HG03045 (cell line): ENCODE measurements around the gene C11orf54.

ENCODE experiments used
- ATAC-seq: cut with Tn5 transposase; IDR thresholded peaks from one replicate; pipeline ENCODE4 v1.9.1; 2021; ENCODE audit warnings: mild to moderate bottlenecking, moderate library complexity; ENCODE audit not compliant: unreplicated experiment

C11orf54 gene

DNA sequence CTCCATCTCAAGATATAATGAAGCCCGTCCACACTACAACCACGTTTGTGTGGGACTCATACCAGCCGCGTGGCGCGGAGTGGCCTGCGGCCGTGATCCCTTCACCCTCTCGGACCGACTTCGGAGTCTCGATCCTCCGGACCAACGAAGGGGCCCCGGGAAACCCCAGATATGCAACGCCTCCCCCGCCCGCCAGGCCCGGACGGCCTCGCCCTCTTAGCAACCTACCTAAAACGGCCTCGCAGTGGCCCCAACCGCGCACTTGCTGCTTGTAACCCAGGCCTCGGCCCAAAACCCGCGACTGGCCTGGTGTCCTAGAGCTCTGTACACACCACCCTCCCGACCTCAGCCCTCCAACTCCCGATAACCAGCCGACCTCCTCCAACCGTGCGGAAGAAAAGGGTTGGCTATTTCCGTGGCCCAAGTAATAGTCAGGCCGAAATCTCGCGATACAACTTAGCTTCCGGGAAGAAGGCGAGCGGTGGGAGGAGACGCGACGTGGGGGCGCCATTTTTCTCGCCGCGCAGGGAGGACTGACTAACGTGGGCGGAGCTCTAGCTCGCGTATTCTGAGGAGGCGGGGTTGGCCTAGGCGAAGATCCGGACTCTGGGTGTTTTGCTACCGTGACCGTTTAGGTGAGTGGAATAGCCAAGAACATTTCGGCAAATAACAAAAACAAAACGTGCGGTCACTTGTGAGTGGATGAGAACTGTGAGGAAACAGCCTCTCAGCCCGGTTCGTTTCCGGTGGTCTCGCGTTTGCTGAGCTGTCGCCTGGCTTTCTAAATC lies at the start of gene C11orf54, which contains the start of gene TAF1D:
TSS of gene C11orf54 (plus strand) at position 579 of the 788 bp plus-strand sequence. CDS start 5,722 bp downstream, outside the sequence.
TSS of gene TAF1D (minus strand) at position 402 of the 788 bp plus-strand sequence. CDS start 2,191 bp downstream, outside the sequence.
- peak; percentile 86 for ATAC-seq

GRCh38 chr11:93694109-93694508 lies 47.4 kb upstream of the C11orf54 start:
- no peak for ATAC-seq

- no peak for ATAC-seq
Measured at GRCh38 chr11:93694557-93694956, 46.9 kb upstream of the C11orf54 start.

DNA sequence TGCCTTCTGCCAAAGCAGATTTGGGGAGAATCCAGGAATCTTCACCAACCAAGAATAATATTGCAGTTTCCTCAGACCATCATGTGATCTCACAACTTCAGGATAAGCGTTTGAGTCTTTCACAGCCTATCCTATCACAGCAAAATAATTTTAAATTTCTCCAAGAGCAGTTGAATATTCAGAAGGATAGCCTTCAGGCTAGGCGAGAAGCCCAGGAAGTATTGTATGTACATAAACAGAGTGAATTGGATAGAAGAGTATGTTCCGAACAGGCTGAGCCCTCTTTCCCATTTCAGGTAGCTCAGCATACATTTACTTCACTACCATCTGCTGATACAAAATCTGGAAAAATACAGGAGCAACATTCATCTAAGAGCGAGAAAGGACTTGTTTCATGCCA lies 43.9 kb upstream of the C11orf54 start:
- no peak for ATAC-seq

DNA sequence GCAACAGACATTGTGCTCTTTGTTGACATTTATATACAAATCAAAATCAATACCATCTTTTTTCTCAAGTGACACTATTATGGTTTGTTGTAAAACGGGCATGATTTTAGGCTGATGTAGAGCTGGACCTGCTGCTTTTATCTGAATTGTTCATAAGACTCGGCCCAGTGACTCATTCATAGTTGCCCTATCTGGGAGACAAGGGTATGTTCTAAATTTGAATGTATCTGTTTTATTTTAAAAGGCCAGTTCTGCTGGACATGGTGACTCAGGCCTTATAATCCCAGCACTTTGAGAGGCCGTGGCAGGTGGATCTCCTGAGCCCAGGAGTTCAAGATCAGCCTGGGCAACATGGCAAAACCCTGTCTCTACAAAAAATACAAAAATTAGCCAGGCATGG lies 40.6 kb upstream of the C11orf54 start:
- ATAC-seq = no peak

DNA sequence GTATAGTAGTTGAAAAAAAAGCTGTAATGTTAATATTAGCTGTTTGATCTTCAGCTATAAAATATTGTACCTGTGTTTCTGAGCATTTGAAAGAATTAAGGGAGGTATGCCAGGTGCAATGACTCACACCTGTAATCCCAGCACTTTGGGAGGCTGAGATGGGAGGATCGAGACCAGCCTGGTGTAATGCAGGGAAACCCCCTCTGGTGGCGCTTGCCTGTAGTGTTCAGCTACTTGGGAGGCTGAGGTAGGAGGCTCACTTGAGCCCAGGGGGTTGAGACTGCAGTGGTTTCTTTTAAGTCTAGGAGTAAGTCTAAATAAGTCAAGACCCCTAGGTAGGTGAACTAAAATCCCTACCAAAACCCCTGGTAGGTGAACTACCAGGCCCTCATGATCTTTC lies 37.2 kb upstream of the C11orf54 start:
- no peak for ATAC-seq

DNA sequence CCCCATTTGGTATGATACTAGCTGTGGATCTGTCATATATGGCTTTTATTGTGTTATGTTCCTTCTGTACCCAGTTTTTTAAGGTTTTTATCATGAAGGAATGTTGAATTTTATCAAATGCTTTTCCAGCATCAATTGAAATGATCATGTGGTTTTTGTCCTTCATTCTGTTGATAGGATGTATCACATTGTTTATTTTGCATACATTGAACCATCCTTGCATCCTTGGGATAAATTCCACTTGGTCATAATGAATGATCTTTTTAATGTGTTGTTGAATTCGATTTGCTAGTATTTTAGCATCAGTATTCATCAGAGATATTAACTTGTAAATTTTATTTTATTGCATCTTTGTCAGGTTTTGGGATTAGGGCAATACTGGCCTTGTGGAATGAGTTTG lies 31.2 kb upstream of the C11orf54 start:
- ATAC-seq = no peak

- no peak for ATAC-seq
Measured at GRCh38 chr11:93712678-93713077, 28.8 kb upstream of the C11orf54 start.

- no peak for ATAC-seq
Measured at GRCh38 chr11:93715797-93716396, 25.6 kb upstream of the C11orf54 start.

GRCh38 chr11:93717501-93717900 lies 24.0 kb upstream of the C11orf54 start:
- ATAC-seq = no peak

DNA sequence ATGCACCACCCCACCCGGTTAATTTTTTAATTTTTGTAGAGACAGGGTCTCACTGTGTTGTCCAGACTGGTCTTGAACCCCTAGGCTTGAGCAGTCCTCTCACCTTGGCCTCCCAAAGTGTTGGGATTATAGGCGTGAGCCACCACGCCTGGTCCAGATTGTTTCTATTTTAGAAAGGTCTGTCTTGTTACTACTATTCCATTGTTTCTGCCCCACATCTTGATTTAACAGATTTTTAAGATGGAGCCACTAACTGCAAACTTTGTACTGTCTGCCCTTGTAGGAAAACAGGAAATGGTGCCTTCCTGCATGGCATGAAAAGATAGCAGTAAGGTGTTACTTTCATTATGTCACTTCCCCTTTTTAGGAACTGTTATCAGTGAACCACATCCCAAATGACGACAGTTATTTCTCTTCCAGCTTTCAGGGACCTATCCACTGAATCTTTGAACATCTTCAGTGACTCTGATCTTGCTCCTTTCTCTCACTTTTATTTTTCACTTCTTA lies 23.4 kb upstream of the C11orf54 start:
- peak; percentile 73 for ATAC-seq

- no peak for ATAC-seq
Measured at GRCh38 chr11:93719310-93719709, 22.2 kb upstream of the C11orf54 start.

DNA sequence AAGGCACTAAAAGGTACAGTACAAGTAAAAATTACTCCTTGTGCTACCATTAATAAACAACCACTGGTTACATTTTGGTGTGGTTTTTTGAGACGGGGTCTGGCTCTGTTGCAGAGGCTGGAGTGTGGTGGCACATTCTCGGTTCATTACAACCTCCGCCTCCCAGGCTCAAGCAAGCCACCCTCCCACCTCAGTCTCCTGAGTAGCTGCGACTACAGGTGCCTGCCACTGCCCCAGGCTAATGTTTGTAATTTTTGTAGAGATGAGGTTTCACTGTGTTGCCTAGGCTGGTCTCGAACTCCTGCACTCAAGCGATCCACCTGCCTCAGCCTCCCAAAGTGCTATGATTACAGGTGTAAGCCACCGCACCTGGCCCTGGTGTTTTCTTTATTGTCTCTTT lies 20.9 kb upstream of the C11orf54 start:
- ATAC-seq = no peak

DNA sequence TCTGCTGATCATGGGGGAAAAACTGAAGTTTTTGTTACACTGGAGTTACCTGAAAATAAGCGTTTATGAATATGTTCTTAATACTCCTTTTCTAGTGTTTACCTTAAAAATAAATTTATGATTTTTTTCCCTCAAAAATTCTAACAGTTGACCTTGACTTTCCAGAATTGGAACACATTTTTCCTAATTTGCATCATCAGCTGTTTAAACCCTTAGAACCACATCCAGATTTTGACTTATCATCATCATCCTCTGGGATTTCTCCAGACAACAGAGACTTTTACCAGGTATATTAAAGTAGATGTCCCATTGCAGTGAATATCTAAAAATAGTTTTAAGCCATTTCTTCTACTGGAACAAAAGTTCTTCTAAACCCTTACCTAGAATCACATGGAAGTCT lies 17.4 kb upstream of the C11orf54 start:
- no peak for ATAC-seq

DNA sequence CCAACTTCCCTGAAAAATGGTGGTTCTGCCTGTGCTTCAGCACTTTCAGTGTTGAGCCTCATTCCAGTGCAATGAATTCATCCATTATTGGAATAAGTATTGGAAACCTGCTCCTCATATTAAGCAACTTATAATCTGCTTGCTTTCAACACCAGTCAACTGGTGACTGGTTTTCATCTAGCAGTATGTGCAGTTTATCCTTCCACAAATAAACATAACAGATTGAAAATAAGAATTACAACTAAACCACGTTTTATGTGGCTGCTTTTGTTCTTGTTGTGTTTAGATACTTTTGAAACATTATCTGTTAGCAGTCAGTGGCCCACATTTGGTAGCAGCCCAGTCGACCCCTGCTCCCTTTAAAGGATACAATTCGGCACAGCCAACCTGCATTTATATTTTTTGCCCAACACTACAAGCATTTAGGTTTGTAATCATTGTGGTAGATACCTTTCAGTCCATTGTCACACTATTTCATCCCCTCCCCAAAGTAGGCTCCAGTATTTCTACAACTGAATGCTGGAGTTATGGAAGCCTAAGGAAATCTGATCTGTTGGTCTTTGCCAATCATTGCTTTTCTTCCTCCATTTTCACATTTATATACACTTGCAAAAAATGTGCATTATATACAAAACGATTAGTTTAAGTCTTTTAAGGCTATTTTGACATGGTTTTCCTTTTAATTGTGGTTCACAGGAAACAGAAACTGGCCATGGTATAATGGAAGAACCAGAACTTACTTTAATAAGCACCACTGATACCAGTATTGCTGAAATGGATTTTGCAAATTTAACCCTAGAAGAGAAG lies 13.3 kb upstream of the C11orf54 start:
- ATAC-seq = no peak

DNA sequence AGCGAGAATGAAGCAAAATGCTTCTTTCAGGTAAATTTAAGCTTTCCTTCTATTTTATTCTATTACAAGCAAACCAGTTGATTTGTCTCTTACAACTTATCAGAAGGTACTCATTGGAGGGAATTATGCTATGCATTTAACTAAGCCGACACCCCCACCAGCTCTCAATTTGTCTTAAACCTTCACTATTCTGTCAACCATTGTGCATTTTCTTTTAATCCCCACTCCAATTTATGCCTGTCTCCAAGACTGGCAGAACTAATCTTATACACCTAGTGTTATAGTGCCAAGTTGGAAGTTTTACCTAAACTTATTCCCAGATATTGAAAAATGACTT lies 12.7 kb upstream of the C11orf54 start:
- no peak for ATAC-seq

DNA sequence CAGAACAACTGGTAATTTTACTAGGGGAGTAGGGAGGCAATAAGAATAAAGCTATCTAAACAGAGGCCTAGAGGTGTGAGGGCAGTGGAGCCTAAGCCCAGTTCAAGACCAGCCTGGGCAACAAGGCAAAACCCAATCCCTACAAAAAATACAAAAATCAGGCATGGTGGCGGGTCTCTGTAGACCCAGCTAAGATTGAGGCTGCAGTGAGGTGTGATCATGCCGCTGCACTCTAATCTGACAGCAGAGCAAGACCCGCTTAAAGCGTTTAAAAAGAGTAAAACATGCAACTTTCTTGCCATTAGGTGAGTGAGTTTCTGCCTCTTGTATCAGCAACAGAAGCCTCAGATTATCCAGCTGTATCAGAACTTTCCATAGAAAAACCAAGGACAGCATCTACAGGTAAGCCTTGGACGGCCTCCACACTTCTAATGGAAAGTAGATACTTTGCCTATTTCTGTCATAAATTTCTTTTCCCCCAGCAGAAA lies 12.3 kb upstream of the C11orf54 start:
- ATAC-seq = no peak

DNA sequence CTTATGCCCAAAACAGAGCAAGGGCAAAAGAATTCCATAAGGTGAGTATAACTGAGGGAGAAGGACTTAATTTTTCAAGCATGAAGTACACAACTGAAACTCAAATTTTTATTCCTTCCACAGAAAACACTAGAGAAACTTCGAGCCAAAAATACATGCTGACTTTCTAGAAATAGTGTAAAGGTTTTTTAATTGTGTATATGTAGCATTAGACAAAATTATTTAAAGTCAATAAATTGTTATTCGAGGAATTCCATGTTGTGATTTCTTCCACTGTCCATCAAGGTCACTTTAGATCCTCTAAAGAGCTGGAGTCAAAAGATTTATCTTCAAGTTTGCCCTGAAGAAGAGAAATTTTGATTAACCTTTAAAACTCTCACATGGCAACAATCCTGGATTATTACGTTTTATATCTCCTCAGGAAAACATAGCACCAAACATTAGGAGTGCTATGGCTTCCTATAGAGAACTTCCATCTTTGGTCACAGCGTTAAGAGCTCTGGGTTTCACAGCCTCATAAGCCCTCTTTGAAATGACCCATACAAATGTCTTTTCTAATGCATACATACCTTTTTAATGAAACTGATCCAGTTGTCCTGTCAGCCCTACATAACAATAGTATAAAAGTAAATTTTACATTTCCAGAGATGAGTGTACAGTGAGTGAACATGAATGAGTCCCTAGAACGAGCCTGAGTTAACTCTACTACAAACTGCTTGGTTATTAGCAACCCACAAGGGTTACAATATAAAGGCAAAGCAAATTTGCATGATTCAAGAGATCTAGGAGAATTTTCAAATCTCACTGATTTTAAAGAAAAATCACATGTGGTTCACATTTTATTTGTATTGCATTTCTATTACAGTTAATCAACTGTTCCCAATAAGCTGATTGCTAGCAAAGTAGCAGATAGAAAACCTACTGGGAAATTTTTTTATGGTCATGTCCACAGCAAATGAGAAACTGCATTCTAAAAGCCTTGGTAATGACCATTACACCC lies 11.1 kb upstream of the C11orf54 start:
- ATAC-seq = no peak

DNA sequence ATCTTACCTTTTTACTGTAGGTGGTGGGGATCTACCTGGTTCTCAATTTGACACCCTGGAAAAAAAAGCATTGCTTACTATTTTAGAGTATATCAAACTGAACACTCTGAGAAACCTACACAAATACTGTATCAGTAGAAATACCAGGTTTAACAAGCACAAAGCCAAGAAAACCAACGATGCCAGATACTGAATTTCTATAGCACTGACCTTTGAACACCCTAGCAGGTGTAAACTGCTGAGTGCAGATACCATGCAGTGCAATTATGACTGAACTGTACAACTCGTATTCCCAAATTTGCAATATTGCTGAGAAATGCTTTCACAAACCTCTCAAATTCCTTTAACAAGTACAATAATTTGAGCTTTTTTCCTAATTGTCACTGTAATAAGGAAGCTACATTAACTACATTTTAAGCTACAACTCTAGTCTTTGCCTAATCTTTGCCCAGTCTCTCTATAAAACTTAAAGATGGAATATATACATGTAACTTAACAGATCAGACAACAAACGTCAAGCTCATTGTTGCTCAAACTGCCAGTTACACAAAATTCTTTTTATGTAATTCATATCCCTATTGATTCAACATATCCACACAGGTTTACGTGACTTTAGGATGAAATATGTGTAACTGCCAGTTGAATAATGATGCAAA lies 9.1 kb upstream of the C11orf54 start:
- ATAC-seq = no peak

GRCh38 chr11:93733474-93733873 lies 8.0 kb upstream of the C11orf54 start:
- ATAC-seq = no peak
